ENCODE results near the gene SF3B6. TPM values are rescaled to one million over a fixed set of nuclear protein-coding genes. Genes with fewer than 3 reads are reported as not detected.

Gene SF3B6
- total RNA-seq, 3 donors from 2014 or later: 91.7 to 125 (median 110) TPM

GRCh38 chr2:24040511-24040910 lies 35.6 kb downstream of the SF3B6 start:
- intact Hi-C loops (cut with DNase I; ENCODE audit: low total_unique reads): no loop called here
- H3K36me3 ChIP-seq: no peaks in the 10 kb centered on the region
- no peak overlapping the region for H3K4me3 ChIP-seq
- H3K27ac ChIP-seq: no peak overlapping the region
- no peak for DNase-seq (ENCODE audit: low spot score in 2 of 2)
- TF ChIP-seq CTCF (IDR thresholded peaks at IDR 0.05) (no peak), POLR2A (IDR thresholded peaks at IDR 0.05) (no peak), POLR2AphosphoS5 (IDR thresholded peaks at IDR 0.05) (no peak)
- no peaks in the 10 kb centered on the region for H3K9me3 ChIP-seq
- no peaks in the 10 kb centered on the region for H3K4me1 ChIP-seq
- no peaks in the 10 kb centered on the region for H3K27me3 ChIP-seq

- no peak for DNase-seq (ENCODE audit: low spot score in 2 of 2)
- intact Hi-C loops (cut with DNase I; ENCODE audit: low total_unique reads): no loop called here
- H3K9me3 ChIP-seq: no peaks in the 10 kb centered on the region
- TF ChIP-seq POLR2A (IDR thresholded peaks at IDR 0.05) (no peak), POLR2AphosphoS5 (IDR thresholded peaks at IDR 0.05) (no peak), CTCF (IDR thresholded peaks at IDR 0.05) (no peak)
- no peak overlapping the region for H3K27ac ChIP-seq
- no peaks in the 10 kb centered on the region for H3K4me1 ChIP-seq
- no peak overlapping the region for H3K4me3 ChIP-seq
- H3K27me3 ChIP-seq: no peaks in the 10 kb centered on the region
- H3K36me3 ChIP-seq: no peaks in the 10 kb centered on the region
Measured at GRCh38 chr2:24038786-24039499, 37.2 kb downstream of the SF3B6 start.

GRCh38 chr2:24026233-24026632 lies 49.9 kb downstream of the SF3B6 start:
- Histone ChIP-seq H3K27me3 (no peaks in the 10 kb centered on the region), H3K27ac (no peak overlapping the region), H3K4me3 (no peak overlapping the region), H3K36me3 (peaks cover 6% of the 10 kb centered on the region), H3K9me3 (no peaks in the 10 kb centered on the region), H3K4me1 (no peaks in the 10 kb centered on the region)
- no peak for DNase-seq (ENCODE audit: low spot score in 2 of 2)
- intact Hi-C loops (cut with DNase I; ENCODE audit: low total_unique reads): no loop called here
- TF ChIP-seq POLR2A (IDR thresholded peaks at IDR 0.05) (no peak), POLR2AphosphoS5 (IDR thresholded peaks at IDR 0.05) (no peak), CTCF (IDR thresholded peaks at IDR 0.05) (no peak)

GRCh38 chr2:24024996-24025663 lies 51.0 kb downstream of the SF3B6 start:
- Histone ChIP-seq H3K4me1 (no peaks in the 10 kb centered on the region), H3K36me3 (no peaks in the 10 kb centered on the region), H3K4me3 (no peak overlapping the region), H3K27me3 (no peaks in the 10 kb centered on the region), H3K27ac (no peak overlapping the region), H3K9me3 (no peaks in the 10 kb centered on the region)
- DNase-seq (ENCODE audit: low spot score in 2 of 2): no peak
- intact Hi-C loops (cut with DNase I; ENCODE audit: low total_unique reads): no loop called here
- TF ChIP-seq POLR2A (IDR thresholded peaks at IDR 0.05) (no peak), CTCF (IDR thresholded peaks at IDR 0.05) (no peak), POLR2AphosphoS5 (IDR thresholded peaks at IDR 0.05) (no peak)

GRCh38 chr2:24024018-24024417 lies 52.1 kb downstream of the SF3B6 start:
- no peak for TF ChIP-seq POLR2AphosphoS5 (IDR thresholded peaks at IDR 0.05)
- TF ChIP-seq POLR2A (IDR thresholded peaks at IDR 0.05): no peak
- no peak for TF ChIP-seq CTCF (IDR thresholded peaks at IDR 0.05)
- intact Hi-C loops (cut with DNase I; ENCODE audit: low total_unique reads): no loop called here
- Histone ChIP-seq H3K36me3 (no peaks in the 10 kb centered on the region), H3K4me1 (no peaks in the 10 kb centered on the region), H3K27ac (no peak overlapping the region), H3K9me3 (no peaks in the 10 kb centered on the region), H3K4me3 (no peak overlapping the region), H3K27me3 (no peaks in the 10 kb centered on the region)
- no peak for DNase-seq (ENCODE audit: low spot score in 2 of 2)

Data from breast epithelium (tissue), 4 donors.